ENCODE measurements around the gene ABCA2.
A peak's percentile ranks its signal among the peaks of the same experiment; 100 is the strongest.

Gene ABCA2

DNA sequence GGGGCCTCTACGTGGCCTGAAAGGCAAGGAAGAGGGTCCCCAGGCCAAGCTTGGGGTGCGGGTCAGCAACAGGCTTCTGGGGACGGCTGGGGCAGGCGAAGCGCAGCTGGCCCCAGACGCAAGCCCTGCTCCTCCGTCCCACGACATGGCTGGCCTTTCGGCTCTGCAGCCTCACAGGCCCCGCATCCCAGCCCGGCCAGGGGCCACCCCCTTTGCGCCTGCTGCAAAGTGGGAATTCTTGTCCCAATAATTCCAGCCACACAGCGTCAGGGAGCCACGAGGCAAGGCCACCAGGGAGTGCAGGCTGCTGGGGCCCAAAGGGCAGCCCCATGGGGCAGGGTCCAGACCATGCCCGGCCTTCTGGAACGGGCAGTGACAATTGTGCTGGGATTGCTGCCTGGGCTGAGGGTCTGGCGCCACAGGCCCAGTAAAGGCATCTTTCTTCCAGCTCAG lies 26.9 kb upstream of the ABCA2 start:
- WGBS (ENCODE audit: extremely low coverage, insufficient coverage, insufficient read length), result no CpG with 5 or more reads among the region's 17 CpGs
- no peak overlapping the region for H2BK120ac ChIP-seq (ENCODE audit: insufficient read depth, low read length, poor library complexity)
- H3K4ac ChIP-seq (ENCODE audit: low read depth, low read length), result no peak overlapping the region

DNA sequence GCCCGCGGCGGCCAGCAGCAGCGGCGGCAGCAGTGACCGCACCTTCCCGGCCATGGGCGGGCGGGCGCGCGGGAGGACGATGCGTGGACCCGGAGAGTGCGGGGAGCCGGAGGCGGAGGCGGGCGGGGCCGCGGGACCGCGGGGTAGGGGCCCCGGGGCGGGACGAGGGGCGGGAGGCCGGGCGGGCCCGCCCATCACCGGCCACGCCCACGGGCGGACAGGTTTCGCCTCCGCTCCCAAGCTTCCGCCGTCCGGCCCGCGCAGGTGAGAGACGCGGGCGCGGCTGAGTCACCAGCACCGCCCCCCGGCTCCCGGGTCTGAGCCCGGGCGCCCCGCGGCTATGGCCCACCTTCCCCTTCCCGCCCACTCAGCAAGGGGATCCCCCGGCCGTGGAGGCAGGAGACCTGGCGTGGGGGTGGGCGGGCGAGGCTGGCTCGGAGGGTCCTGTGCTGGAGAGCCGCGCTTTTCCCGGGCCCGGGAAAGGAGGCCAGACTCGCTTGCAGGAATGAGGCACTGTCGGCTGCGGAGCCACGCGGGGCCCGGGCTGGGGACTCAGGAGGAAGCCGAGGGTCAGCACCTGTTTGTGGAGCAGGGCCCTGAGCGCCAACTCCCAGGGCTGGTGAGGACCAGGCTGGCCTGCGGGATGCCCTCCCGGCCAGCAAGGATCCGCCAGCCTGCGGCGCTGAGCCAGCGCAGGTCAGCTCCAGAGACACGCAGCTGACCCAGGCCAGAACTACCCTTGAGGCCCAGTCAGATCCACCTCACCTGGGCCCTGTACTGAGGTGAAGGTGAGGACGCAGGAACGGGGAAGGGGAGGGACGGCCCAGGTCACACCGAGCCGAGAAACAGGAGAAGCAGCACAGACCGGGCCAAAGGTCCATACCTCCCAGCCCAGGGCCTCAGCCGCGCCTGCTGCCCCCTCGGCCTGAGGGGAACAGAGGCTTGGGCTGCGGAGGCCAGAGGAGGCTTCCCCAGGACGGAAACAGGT lies 26.2 kb upstream of the ABCA2 start, which contains the start of gene ENTPD2:
TSS of gene ENTPD2 (minus strand) at position 118 of the 988 bp plus-strand sequence. CDS start at position 54, 64 bp downstream.
- Histone ChIP-seq H3K27ac (ENCODE audit: low read depth, low read length) (no peak within 1 kb of the TSS), H2AFZ (ENCODE audit: insufficient read depth, low read length, poor library complexity) (no peak within 1 kb of the TSS), H3K27me3 (ENCODE audit: insufficient read depth, low read length) (peaks cover 29% of the 10 kb centered on the region), H3K4ac (ENCODE audit: low read depth, low read length) (no peak within 1 kb of the TSS), H2BK12ac (ENCODE audit: low read length) (no peak within 1 kb of the TSS), H4K91ac (ENCODE audit: low read depth, low read length) (peak within 1 kb of the TSS; percentile 22), H3K23ac (ENCODE audit: low read length) (no peak within 1 kb of the TSS), H2BK5ac (ENCODE audit: low read depth, low read length, poor library complexity) (no peak within 1 kb of the TSS), H3K9me3 (ENCODE audit: insufficient read depth, low read depth, low read length) (peaks cover 4% of the 10 kb centered on the region), H3K36me3 (ENCODE audit: control insufficient read depth in 1 of 2, insufficient read depth in 2 of 2, low read length in 2 of 2) (no peaks in the 10 kb centered on the region), H3K14ac (ENCODE audit: low read length) (no peak within 1 kb of the TSS), H3K9ac (ENCODE audit: low read length) (no peak within 1 kb of the TSS), H2AK5ac (ENCODE audit: low read length) (no peak within 1 kb of the TSS), H2BK120ac (ENCODE audit: insufficient read depth, low read length, poor library complexity) (no peak within 1 kb of the TSS), H3K79me1 (ENCODE audit: low read length) (no peaks in the 10 kb centered on the region), H3K18ac (ENCODE audit: low read length) (no peak within 1 kb of the TSS), H3K4me3 (ENCODE audit: low read depth, low read length) (peak within 1 kb of the TSS; percentile 40), H4K12ac (ENCODE audit: low read depth, low read length) (no peak within 1 kb of the TSS), H4K8ac (ENCODE audit: low read depth, low read length) (no peak within 1 kb of the TSS), H3K4me2 (ENCODE audit: low read length) (peak within 1 kb of the TSS; percentile 61), H3K4me1 (ENCODE audit: control insufficient read depth in 1 of 2, insufficient read depth in 2 of 2, low read length in 2 of 2) (peaks cover 8 to 11% of the 10 kb centered on the region in 2 experiments), H3K79me2 (ENCODE audit: control insufficient read depth, insufficient read depth, low read length, poor library complexity) (no peaks in the 10 kb centered on the region)
- peak; percentile 23 to 67 for DNase-seq
- no CpG with 5 or more reads among the region's 90 CpGs for WGBS (ENCODE audit: extremely low coverage, insufficient coverage, insufficient read length)

More for the DNA sequence above, 26.9 kb upstream of the ABCA2 start:
- no peak overlapping the region for H2BK5ac ChIP-seq (ENCODE audit: low read depth, low read length, poor library complexity)
- H3K27ac ChIP-seq (ENCODE audit: low read depth, low read length), result no peak overlapping the region
- H3K18ac ChIP-seq (ENCODE audit: low read length), result no peak overlapping the region
- no peak overlapping the region for H3K23ac ChIP-seq (ENCODE audit: low read length)
- H3K36me3 ChIP-seq (ENCODE audit: control insufficient read depth in 1 of 2, insufficient read depth in 2 of 2, low read length in 2 of 2), result no peaks in the 10 kb centered on the region
- no peak overlapping the region for H2AK5ac ChIP-seq (ENCODE audit: low read length)
- H3K9me3 ChIP-seq (ENCODE audit: insufficient read depth, low read depth, low read length), result peaks cover 4% of the 10 kb centered on the region
- no peak overlapping the region for H2BK12ac ChIP-seq (ENCODE audit: low read length)
- H4K8ac ChIP-seq (ENCODE audit: low read depth, low read length), result no peak overlapping the region
- H3K4me3 ChIP-seq (ENCODE audit: low read depth, low read length), result no peak overlapping the region
- peaks cover 22% of the 10 kb centered on the region for H3K27me3 ChIP-seq (ENCODE audit: insufficient read depth, low read length)
- H4K91ac ChIP-seq (ENCODE audit: low read depth, low read length), result no peak overlapping the region
- H3K4me1 ChIP-seq (ENCODE audit: control insufficient read depth in 1 of 2, insufficient read depth in 2 of 2, low read length in 2 of 2), result peaks cover 8 to 11% of the 10 kb centered on the region in 2 experiments
- H2AFZ ChIP-seq (ENCODE audit: insufficient read depth, low read length, poor library complexity), result no peak overlapping the region
- H3K9ac ChIP-seq (ENCODE audit: low read length), result no peak overlapping the region
- no peaks in the 10 kb centered on the region for H3K79me2 ChIP-seq (ENCODE audit: control insufficient read depth, insufficient read depth, low read length, poor library complexity)
- H4K12ac ChIP-seq (ENCODE audit: low read depth, low read length), result no peak overlapping the region
- no peak overlapping the region for H3K4me2 ChIP-seq (ENCODE audit: low read length)
- H3K79me1 ChIP-seq (ENCODE audit: low read length), result no peaks in the 10 kb centered on the region
- DNase-seq, result no peak
- no peak overlapping the region for H3K14ac ChIP-seq (ENCODE audit: low read length)

DNA sequence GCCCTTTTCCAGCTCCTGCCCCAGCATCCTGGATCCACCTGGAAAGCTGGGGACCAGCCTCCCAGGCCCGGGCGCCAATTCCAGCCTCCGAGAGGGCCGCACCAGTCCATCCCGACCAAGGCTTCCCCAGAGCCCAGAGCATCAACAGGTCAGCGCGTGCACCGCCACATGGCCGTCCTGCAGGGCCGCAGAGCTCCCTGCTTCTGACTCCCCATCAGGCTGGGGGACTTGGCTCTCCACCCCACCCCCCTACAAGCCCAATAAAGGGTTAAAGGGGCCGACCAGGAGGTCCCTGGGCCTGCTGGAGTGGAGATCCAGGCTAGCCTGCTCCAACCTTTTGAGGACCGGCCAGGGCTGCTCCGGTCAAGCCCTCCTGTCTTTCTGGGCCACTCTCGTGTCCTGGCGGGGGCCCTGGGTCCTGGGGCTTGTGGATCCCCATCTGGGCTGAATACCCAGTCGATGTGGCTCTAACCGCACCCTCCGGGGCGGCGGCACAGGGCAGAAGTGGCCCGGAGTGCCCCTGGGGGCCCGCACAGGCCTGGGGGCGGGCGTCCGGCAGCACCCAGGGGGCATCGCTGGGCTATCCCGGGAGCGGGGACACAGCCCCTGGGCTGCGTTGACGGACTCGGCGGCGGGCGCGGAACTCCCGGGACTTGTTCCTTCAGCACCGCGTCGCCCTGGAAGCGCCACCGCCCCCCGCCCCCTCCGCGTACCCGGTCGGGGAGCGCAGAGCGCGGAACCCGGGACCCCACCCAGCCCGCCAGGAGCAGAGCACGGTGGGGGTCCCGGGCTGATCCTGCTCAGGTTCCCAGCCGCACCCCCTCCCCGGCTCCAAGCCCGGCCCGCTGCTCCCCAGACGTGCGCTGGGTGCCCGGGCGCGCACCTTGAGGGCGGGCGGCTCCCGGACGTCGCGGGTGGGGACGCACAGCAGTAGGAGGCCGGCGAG lies 25.2 kb upstream of the ABCA2 start:
- no peak overlapping the region for H2BK12ac ChIP-seq (ENCODE audit: low read length)
- H3K14ac ChIP-seq (ENCODE audit: low read length), result no peak overlapping the region
- peaks cover 29% of the 10 kb centered on the region for H3K27me3 ChIP-seq (ENCODE audit: insufficient read depth, low read length)
- H3K9me3 ChIP-seq (ENCODE audit: insufficient read depth, low read depth, low read length), result peaks cover 4% of the 10 kb centered on the region
- DNase-seq, result no peak
- H3K4me1 ChIP-seq (ENCODE audit: control insufficient read depth in 1 of 2, insufficient read depth in 2 of 2, low read length in 2 of 2), result peaks cover 8 to 11% of the 10 kb centered on the region in 2 experiments
- H3K4me3 ChIP-seq (ENCODE audit: low read depth, low read length), result peak overlapping the region; percentile 40
- no peak overlapping the region for H4K12ac ChIP-seq (ENCODE audit: low read depth, low read length)
- H3K9ac ChIP-seq (ENCODE audit: low read length), result no peak overlapping the region
- no peak overlapping the region for H2BK120ac ChIP-seq (ENCODE audit: insufficient read depth, low read length, poor library complexity)
- H4K91ac ChIP-seq (ENCODE audit: low read depth, low read length), result no peak overlapping the region
- H3K79me1 ChIP-seq (ENCODE audit: low read length), result no peaks in the 10 kb centered on the region
- no peak overlapping the region for H4K8ac ChIP-seq (ENCODE audit: low read depth, low read length)
- H3K79me2 ChIP-seq (ENCODE audit: control insufficient read depth, insufficient read depth, low read length, poor library complexity), result no peaks in the 10 kb centered on the region
- H3K36me3 ChIP-seq (ENCODE audit: control insufficient read depth in 1 of 2, insufficient read depth in 2 of 2, low read length in 2 of 2), result no peaks in the 10 kb centered on the region
- H2AK5ac ChIP-seq (ENCODE audit: low read length), result no peak overlapping the region
- no peak overlapping the region for H3K27ac ChIP-seq (ENCODE audit: low read depth, low read length)
- no peak overlapping the region for H2BK5ac ChIP-seq (ENCODE audit: low read depth, low read length, poor library complexity)
- H3K18ac ChIP-seq (ENCODE audit: low read length), result no peak overlapping the region
- no CpG with 5 or more reads among the region's 71 CpGs for WGBS (ENCODE audit: extremely low coverage, insufficient coverage, insufficient read length)
- no peak overlapping the region for H3K4ac ChIP-seq (ENCODE audit: low read depth, low read length)
- no peak overlapping the region for H3K23ac ChIP-seq (ENCODE audit: low read length)
- no peak overlapping the region for H2AFZ ChIP-seq (ENCODE audit: insufficient read depth, low read length, poor library complexity)
- peak overlapping the region; percentile 61 for H3K4me2 ChIP-seq (ENCODE audit: low read length)

DNA sequence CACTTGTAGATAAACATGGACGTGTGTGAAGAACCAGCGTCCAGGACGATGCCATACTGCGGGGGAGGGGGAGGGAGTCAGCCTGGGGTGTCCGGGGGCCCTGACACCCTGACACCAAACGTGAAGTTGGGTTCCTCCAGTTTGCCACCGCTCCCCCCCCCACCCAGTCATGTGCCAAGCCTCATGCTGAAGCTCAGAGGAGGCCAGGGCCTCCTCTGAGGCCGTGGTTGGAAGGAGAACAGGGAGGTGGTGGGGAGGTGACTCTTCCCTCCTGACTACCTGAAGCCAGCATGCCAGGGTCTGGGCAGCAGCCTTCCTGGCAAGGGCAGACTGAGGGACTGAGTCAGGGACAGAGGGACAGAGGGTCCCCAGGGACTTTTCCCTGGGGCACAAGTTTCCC lies 24.3 kb upstream of the ABCA2 start:
- Histone ChIP-seq H4K12ac (ENCODE audit: low read depth, low read length) (no peak overlapping the region), H4K8ac (ENCODE audit: low read depth, low read length) (no peak overlapping the region), H2AFZ (ENCODE audit: insufficient read depth, low read length, poor library complexity) (no peak overlapping the region), H3K9me3 (ENCODE audit: insufficient read depth, low read depth, low read length) (peaks cover 4% of the 10 kb centered on the region), H3K14ac (ENCODE audit: low read length) (no peak overlapping the region), H2BK120ac (ENCODE audit: insufficient read depth, low read length, poor library complexity) (no peak overlapping the region), H3K4me1 (ENCODE audit: control insufficient read depth in 1 of 2, insufficient read depth in 2 of 2, low read length in 2 of 2) (peaks cover 8 to 11% of the 10 kb centered on the region in 2 experiments), H3K23ac (ENCODE audit: low read length) (no peak overlapping the region), H3K4me2 (ENCODE audit: low read length) (no peak overlapping the region), H2BK12ac (ENCODE audit: low read length) (no peak overlapping the region), H3K18ac (ENCODE audit: low read length) (no peak overlapping the region), H2BK5ac (ENCODE audit: low read depth, low read length, poor library complexity) (no peak overlapping the region), H3K27ac (ENCODE audit: low read depth, low read length) (no peak overlapping the region), H3K79me1 (ENCODE audit: low read length) (no peaks in the 10 kb centered on the region), H3K9ac (ENCODE audit: low read length) (no peak overlapping the region), H3K4ac (ENCODE audit: low read depth, low read length) (no peak overlapping the region), H2AK5ac (ENCODE audit: low read length) (no peak overlapping the region), H3K4me3 (ENCODE audit: low read depth, low read length) (no peak overlapping the region), H4K91ac (ENCODE audit: low read depth, low read length) (no peak overlapping the region), H3K79me2 (ENCODE audit: control insufficient read depth, insufficient read depth, low read length, poor library complexity) (no peaks in the 10 kb centered on the region), H3K36me3 (ENCODE audit: control insufficient read depth in 1 of 2, insufficient read depth in 2 of 2, low read length in 2 of 2) (no peaks in the 10 kb centered on the region), H3K27me3 (ENCODE audit: insufficient read depth, low read length) (peaks cover 34% of the 10 kb centered on the region)
- no CpG with 5 or more reads among the region's 8 CpGs for WGBS (ENCODE audit: extremely low coverage, insufficient coverage, insufficient read length)
- no peak for DNase-seq
